SK-N-SH (cell line): Measurements from ENCODE around the gene COMMD6. TPM values are rescaled to one million over a fixed set of nuclear protein-coding genes. Genes with fewer than 3 reads are reported as not detected.

ENCODE experiments used
- CTCF ChIA-PET: fragments of 300-600, 350-600 bp; formaldehyde crosslinking; extraction: SDS; loops from one replicate; lab custom pipeline; 2021; lab: Yijun Ruan, JAX
- POLR2A ChIA-PET: fragments of 350-600 bp; sonication (Branson Sonifier 250); formaldehyde crosslinking; extraction: SDS; loops from one replicate; lab custom pipeline; 2020; ENCODE audit warnings: antibody characterized with exemption, inconsistent platforms; lab: Yijun Ruan, JAX
- DNase-seq: peaks from one replicate; pipeline ENCODE4 v3.0.0; 2012
- H2AFZ ChIP-seq: fragments of 200-600 bp; sonication (generic); 2 replicates; pipeline ENCODE4 v1.8.1; 2016; ENCODE audit warnings: antibody characterized with exemption, mild to moderate bottlenecking, low read depth
- H3F3A ChIP-seq: fragments of 200-600 bp; sonication (generic); replicated peaks from 2 replicates; pipeline ENCODE3; 2016; ENCODE audit warnings: antibody characterized with exemption, mild to moderate bottlenecking; ENCODE audit not compliant: insufficient read depth
- H3K27ac ChIP-seq, 2 experiments: fragments of 200-500 bp in 1 of 2; fragments of 200-600 bp in 1 of 2; sonication (Bioruptor generic) in 1 of 2; sonication (generic), shearing (Covaris generic) in 1 of 2; 2 replicates each; pipeline versions ENCODE4 v1.5.1 to v1.6.1; 2014 to 2016; ENCODE audit warnings: low read depth in 2 of 2, inconsistent platforms in 1 of 2, low read length in 1 of 2, mild to moderate bottlenecking in 1 of 2, mixed read lengths in 1 of 2
- H3K27me3 ChIP-seq: fragments of 200-600 bp; sonication (generic), shearing (Covaris generic); 2 replicates; pipeline ENCODE4 v1.6.1; 2016; ENCODE audit warnings: mixed run types; ENCODE audit not compliant: insufficient read depth
- H3K36me3 ChIP-seq, 2 experiments: fragments of 200-500 bp in 1 of 2; fragments of 200-600 bp in 1 of 2; sonication (Bioruptor generic) in 1 of 2; sonication (generic) in 1 of 2; replicated peaks in 1 of 2; 2 replicates each; pipeline versions ENCODE3 to v1.5.1; 2014 to 2016; ENCODE audit warnings: low read length in 1 of 2, mild to moderate bottlenecking in 1 of 2; ENCODE audit not compliant: insufficient read depth in 2 of 2, control insufficient read depth in 1 of 2
- H3K4me1 ChIP-seq, 2 experiments: fragments of 200-500 bp in 1 of 2; fragments of 200-600 bp in 1 of 2; sonication (Bioruptor generic) in 1 of 2; sonication (generic), shearing (Covaris generic) in 1 of 2; 2 replicates each; pipeline versions ENCODE4 v1.5.1 to v1.6.1; 2014 to 2016; ENCODE audit warnings: low read depth in 1 of 2, low read length in 1 of 2, mixed run types in 1 of 2; ENCODE audit not compliant: insufficient read depth in 2 of 2, control insufficient read depth in 1 of 2
- H3K4me2 ChIP-seq: fragments of 200-600 bp; sonication (generic), shearing (Covaris generic); 2 replicates; pipeline ENCODE4 v1.6.1; 2017; ENCODE audit warnings: mixed run types
- H3K4me3 ChIP-seq, 2 experiments: fragments of 200-500 bp in 1 of 2; fragments of 200-600 bp in 1 of 2; sonication (Bioruptor generic) in 1 of 2; sonication (generic), shearing (Covaris generic) in 1 of 2; 2 replicates each; pipeline versions ENCODE4 v1.5.1 to v1.8.1; 2014 to 2016; ENCODE audit warnings: low read depth in 2 of 2, inconsistent platforms in 1 of 2, low read length in 1 of 2, mild to moderate bottlenecking in 1 of 2, mixed read lengths in 1 of 2, moderate library complexity in 1 of 2
- H3K79me2 ChIP-seq: fragments of 200-600 bp; sonication (generic); 2 replicates; pipeline ENCODE4 v1.8.1; 2017; ENCODE audit warnings: mild to moderate bottlenecking; ENCODE audit not compliant: insufficient read depth
- H3K9ac ChIP-seq: fragments of 200-600 bp; sonication (generic); 2 replicates; pipeline ENCODE4 v1.6.1; 2017; ENCODE audit warnings: mixed run types
- H3K9me2 ChIP-seq: fragments of 200-600 bp; sonication (generic); 2 replicates; pipeline ENCODE4 v1.6.1; 2017; ENCODE audit warnings: mixed run types
- H3K9me3 ChIP-seq: fragments of 200-600 bp; sonication (generic); 2 replicates; pipeline ENCODE4 v1.6.1; 2017; ENCODE audit warnings: mixed run types, mild to moderate bottlenecking, moderate library complexity
- H4K20me1 ChIP-seq: fragments of 200-600 bp; sonication (generic); 2 replicates; pipeline ENCODE4 v1.6.1; 2017; ENCODE audit warnings: mild to moderate bottlenecking, mixed run types; ENCODE audit not compliant: insufficient read depth
- MAX ChIP-seq: IDR thresholded peaks from 2 replicates; pipeline ENCODE4 v1.4.0; 2012; ENCODE audit warnings: low read depth
- NFIC ChIP-seq: IDR thresholded peaks from 2 replicates; pipeline ENCODE4 v1.4.0; 2012; ENCODE audit warnings: borderline replicate concordance
- POLR2AphosphoS5 ChIP-seq: IDR thresholded peaks from 2 replicates; pipeline ENCODE4 v1.6.1; 2012; ENCODE audit warnings: low read depth, low read length
- RFX5 ChIP-seq: IDR thresholded peaks from 2 replicates; pipeline ENCODE4 v1.6.1; 2012; ENCODE audit warnings: mild to moderate bottlenecking, improper control_type of control experiment, low read length
- SMC3 ChIP-seq: IDR thresholded peaks from 2 replicates; pipeline ENCODE4 v1.6.1; 2012; ENCODE audit warnings: low read depth, low read length, improper control_type of control experiment
- TAF1 ChIP-seq: IDR thresholded peaks from 2 replicates; pipeline ENCODE4 v1.6.1; 2012; ENCODE audit warnings: low read depth, mild to moderate bottlenecking, low read length, moderate library complexity, borderline replicate concordance
- ZBTB33 ChIP-seq: IDR thresholded peaks from 2 replicates; pipeline ENCODE4 v1.4.0; 2012; ENCODE audit warnings: low read depth, borderline replicate concordance
- WGBS: methylation state at CpG from one replicate; pipeline ENCODE4 v1.1.6; 2017; ENCODE audit warnings: low lambda C conversion rate; 5-methylcytosine and 5-hydroxymethylcytosine counted together
- polyA plus RNA-seq, 3 experiments: library from polyadenylated mRNA; depleted of rRNA; stranded (reverse); fragments of >200 nt; gene quantifications; 2 replicates each; pipeline ENCODE4 v1.2.3, GENCODE V29; 2012
- TF ChIP-seq, protein P1 (sequence below): IDR thresholded peaks from 2 replicates; pipeline ENCODE4 v1.6.1; 2012; ENCODE audit warnings: mild to moderate bottlenecking, low read depth, low read length, moderate library complexity
- TF ChIP-seq, protein P2 (sequence below): IDR thresholded peaks from 2 replicates; pipeline ENCODE4 v1.4.0; 2012; ENCODE audit warnings: low read depth, borderline replicate concordance

COMMD6 gene
- polyA plus RNA-seq, 1 of the 3 experiments (the other 2 are of a cell fraction): 76.9 TPM

DNA sequence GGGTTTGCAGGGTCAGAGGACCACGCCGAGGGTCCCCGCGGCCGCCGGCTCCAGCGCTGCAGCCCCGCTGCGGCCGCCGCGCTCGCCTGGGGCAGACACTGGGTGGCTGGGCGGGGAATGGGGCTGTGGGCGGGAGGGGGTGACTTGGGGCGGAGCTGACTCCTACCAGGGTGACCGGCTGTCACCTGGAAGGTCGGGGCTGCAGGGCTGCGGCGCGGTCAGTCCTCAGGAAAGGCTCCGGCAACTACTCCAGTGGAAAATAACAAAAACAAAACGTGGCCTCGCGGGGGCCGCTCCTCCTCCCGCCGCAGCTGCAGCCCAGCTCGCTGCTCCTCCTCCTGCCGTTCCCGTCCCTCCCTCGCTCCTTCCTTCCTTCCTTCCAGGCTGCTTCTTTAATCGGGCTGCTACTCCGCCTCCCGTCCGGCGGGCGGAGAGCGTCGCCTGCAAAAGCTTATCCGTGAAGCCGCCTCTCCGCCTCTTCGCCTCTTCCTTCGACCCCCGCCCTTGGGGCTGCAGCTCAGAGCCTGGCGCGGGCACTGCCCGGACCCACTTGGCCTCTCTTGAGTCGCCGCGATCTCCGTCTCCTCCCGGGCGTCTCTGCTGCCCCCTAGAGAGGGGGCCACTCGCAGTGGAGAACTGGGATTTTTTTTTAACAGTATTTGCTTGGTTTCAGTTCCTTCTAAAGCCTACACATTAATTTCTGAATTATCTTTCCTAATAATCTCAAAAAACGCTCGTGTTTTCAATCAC is 55.4 kb downstream of the COMMD6 start, which contains the start of gene TBC1D4 (continued):
- TF ChIP-seq SMC3: peak; percentile 48
- TF ChIP-seq, protein P1, sequence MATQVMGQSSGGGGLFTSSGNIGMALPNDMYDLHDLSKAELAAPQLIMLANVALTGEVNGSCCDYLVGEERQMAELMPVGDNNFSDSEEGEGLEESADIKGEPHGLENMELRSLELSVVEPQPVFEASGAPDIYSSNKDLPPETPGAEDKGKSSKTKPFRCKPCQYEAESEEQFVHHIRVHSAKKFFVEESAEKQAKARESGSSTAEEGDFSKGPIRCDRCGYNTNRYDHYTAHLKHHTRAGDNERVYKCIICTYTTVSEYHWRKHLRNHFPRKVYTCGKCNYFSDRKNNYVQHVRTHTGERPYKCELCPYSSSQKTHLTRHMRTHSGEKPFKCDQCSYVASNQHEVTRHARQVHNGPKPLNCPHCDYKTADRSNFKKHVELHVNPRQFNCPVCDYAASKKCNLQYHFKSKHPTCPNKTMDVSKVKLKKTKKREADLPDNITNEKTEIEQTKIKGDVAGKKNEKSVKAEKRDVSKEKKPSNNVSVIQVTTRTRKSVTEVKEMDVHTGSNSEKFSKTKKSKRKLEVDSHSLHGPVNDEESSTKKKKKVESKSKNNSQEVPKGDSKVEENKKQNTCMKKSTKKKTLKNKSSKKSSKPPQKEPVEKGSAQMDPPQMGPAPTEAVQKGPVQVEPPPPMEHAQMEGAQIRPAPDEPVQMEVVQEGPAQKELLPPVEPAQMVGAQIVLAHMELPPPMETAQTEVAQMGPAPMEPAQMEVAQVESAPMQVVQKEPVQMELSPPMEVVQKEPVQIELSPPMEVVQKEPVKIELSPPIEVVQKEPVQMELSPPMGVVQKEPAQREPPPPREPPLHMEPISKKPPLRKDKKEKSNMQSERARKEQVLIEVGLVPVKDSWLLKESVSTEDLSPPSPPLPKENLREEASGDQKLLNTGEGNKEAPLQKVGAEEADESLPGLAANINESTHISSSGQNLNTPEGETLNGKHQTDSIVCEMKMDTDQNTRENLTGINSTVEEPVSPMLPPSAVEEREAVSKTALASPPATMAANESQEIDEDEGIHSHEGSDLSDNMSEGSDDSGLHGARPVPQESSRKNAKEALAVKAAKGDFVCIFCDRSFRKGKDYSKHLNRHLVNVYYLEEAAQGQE: no peak; the same call in 1 of the 2 replicates
- TF ChIP-seq NFIC: 0 out of 2 replicates have a peak, but pooled peaks have one; percentile 25
- TF ChIP-seq RFX5: no peak
- TF ChIP-seq, protein P2, sequence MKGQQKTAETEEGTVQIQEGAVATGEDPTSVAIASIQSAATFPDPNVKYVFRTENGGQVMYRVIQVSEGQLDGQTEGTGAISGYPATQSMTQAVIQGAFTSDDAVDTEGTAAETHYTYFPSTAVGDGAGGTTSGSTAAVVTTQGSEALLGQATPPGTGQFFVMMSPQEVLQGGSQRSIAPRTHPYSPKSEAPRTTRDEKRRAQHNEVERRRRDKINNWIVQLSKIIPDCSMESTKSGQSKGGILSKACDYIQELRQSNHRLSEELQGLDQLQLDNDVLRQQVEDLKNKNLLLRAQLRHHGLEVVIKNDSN: no peak
- peak; percentile 22; the same call in 1 of the 2 replicates for TF ChIP-seq POLR2AphosphoS5
- peak; percentile 32 for TF ChIP-seq TAF1

DNA sequence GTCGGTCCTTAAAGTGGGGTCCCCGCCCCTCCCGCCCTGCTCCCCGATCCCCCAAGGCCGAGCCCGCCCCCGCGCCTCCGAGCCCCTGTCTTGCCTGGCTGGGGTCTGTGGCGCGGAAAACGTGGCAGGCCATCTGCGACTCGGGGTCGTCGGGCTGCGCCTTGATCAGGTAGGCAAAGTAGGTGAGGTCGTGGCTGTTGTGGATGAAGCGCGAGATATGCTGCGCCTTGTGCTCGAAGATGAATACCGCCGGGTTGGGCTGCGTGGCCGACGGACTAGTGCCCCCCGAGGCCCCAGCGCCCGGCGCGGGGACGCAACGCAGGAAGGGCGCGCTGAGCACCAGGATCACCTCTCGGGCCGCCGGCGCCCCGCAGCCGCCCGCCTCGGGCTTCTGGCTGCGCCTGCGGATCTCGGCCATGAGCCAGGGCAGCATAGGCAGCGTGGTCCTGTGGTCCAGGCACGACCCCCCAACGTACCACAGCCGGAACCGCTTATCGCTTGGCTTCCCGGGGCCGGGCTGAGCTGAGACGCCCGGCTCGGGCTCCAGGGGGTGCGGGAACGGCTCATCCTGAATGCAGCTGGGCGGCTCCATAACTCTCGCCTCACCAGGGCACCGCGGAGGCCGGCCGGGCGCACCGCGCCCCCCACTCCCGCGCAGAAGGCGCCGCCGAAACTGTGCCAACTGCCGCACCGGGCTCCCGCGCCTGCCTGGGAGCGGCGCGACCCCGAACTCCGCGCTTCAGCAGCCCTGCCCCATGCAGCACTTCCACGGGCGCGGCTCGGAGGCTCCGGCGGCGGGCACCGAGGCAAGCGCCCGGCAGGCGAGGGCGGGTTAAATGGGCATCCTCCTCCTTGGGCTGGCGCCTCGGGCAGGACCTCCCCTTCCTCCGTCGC is 56.2 kb downstream of the COMMD6 start:
- Histone ChIP-seq H3K9ac (peak overlapping the region; percentile 64; the same call in 1 of the 2 replicates), H2AFZ (peak overlapping the region; percentile 90; the same call in 1 of the 2 replicates), H3K79me2 (peaks cover 20% of the 10 kb centered on the region), H3K4me1 (peaks cover 3 to 12% of the 10 kb centered on the region in 2 experiments; a peak in 3 of 4 replicates), H3F3A (peaks cover 22% of the 10 kb centered on the region), H3K4me3 (peak overlapping the region; percentile 83 to 93), H3K27me3 (no peaks in the 10 kb centered on the region), H3K9me3 (no peaks in the 10 kb centered on the region), H4K20me1 (peaks cover 3% of the 10 kb centered on the region; the same call in 1 of the 2 replicates), H3K27ac (peak overlapping the region; percentile 57 to 59; a peak in 3 of 4 replicates), H3K36me3 (no peaks in the 10 kb centered on the region), H3K4me2 (peak overlapping the region; percentile 84), H3K9me2 (no peaks in the 10 kb centered on the region)
- WGBS: 1% methylated on average over 24 of the region's 100 CpGs
- POLR2A ChIA-PET: no interaction called here
- DNase-seq: peak; percentile 78
- CTCF ChIA-PET: interaction anchor here (0.7 to 7.3 kb wide), 25 partner anchors 10 to 109 kb away, joined by 3 to 76 read pairs (median 5); partner anchors contain the start of genes COMMD6 and UCHL3
- TF ChIP-seq TAF1: peak; percentile 18; the same call in 1 of the 2 replicates
- peak; percentile 14; the same call in 1 of the 2 replicates for TF ChIP-seq MAX
- TF ChIP-seq, protein P2: no peak
- no peak for TF ChIP-seq ZBTB33
